A673 (cell line): Measurements from ENCODE around the gene ATG5. TPM values are rescaled to one million over a fixed set of nuclear protein-coding genes. Genes with fewer than 3 reads are reported as not detected.

ENCODE experiments used
- BruUV-seq: library from RNA; stranded (reverse); fragments of 400-500 nt; replicated peaks from 2 replicates; lab custom pipeline; 2021; lab: Mats Ljungman, UMichigan
- CTCF ChIA-PET: fragments of 300-600 bp; sonication (Branson Sonifier 250); formaldehyde crosslinking; loops from one replicate; lab custom pipeline; 2022; ENCODE audit warnings: antibody characterized with exemption; lab: Charles Lee
- POLR2A ChIA-PET: fragments of 300-600 bp; sonication (Branson Sonifier 250); formaldehyde crosslinking; loops from one replicate; lab custom pipeline; 2022; ENCODE audit warnings: antibody characterized with exemption; ENCODE audit not compliant: low non-redundant PET; lab: Charles Lee
- DNase-seq: peaks from one replicate; pipeline ENCODE4 v3.0.0-alpha.2; 2015; ENCODE audit warnings: low spot score
- H3K27ac ChIP-seq: fragments of 200-600 bp; sonication (generic); 2 replicates; pipeline ENCODE4 v1.5.1; 2016; ENCODE audit warnings: mixed run types, low read depth, mild to moderate bottlenecking, mixed read lengths, antibody characterized with exemption, low read length; ENCODE audit not compliant: poor library complexity, severe bottlenecking
- H3K27me3 ChIP-seq: fragments of 200-600 bp; sonication (generic); replicated peaks from 2 replicates; pipeline ENCODE4 v1.6.1; 2017; ENCODE audit warnings: mixed run types, low read depth, mild to moderate bottlenecking, mixed read lengths, antibody characterized with exemption, low read length; ENCODE audit not compliant: insufficient read depth, poor library complexity
- H3K36me3 ChIP-seq: fragments of 200-600 bp; sonication (generic); 2 replicates; pipeline ENCODE4 v1.6.1; 2016; ENCODE audit warnings: mixed run types, mild to moderate bottlenecking, mixed read lengths, antibody characterized with exemption, low read length; ENCODE audit not compliant: insufficient read depth, poor library complexity, severe bottlenecking
- H3K4me1 ChIP-seq: fragments of 200-600 bp; sonication (generic); 2 replicates; pipeline ENCODE4 v1.6.1; 2017; ENCODE audit warnings: mixed run types, mild to moderate bottlenecking, mixed read lengths, antibody characterized with exemption, low read length; ENCODE audit not compliant: insufficient read depth, poor library complexity, severe bottlenecking
- H3K4me3 ChIP-seq: fragments of 200-600 bp; sonication (generic); 2 replicates; pipeline ENCODE4 v1.5.1; 2016; ENCODE audit warnings: low read depth, mixed run types, mild to moderate bottlenecking, mixed read lengths, low read length; ENCODE audit not compliant: poor library complexity, severe bottlenecking
- H3K9me3 ChIP-seq: fragments of 200-600 bp; sonication (generic); 2 replicates; pipeline ENCODE4 v1.6.1; 2016; ENCODE audit warnings: mixed run types, low read depth, mild to moderate bottlenecking, mixed read lengths, antibody characterized with exemption, low read length; ENCODE audit not compliant: poor library complexity, severe bottlenecking
- CTCF ChIP-seq: fragments of 300-800, 200-600 bp; sonication (generic); conservative IDR thresholded peaks from 2 replicates; pipeline ENCODE4 v1.5.1; 2017; ENCODE audit warnings: low read depth, mild to moderate bottlenecking, antibody characterized with exemption, low read length, moderate library complexity, mixed read lengths
- EZH2 ChIP-seq: fragments of 200-600 bp; sonication (generic); IDR thresholded peaks from 2 replicates; pipeline ENCODE4 v1.6.1; 2017; ENCODE audit warnings: borderline replicate concordance, low read depth, mild to moderate bottlenecking, mixed read lengths, antibody characterized with exemption, low read length; ENCODE audit not compliant: poor library complexity, severe bottlenecking
- intact Hi-C: fragments of 100-400 bp; cut with micrococcal nuclease; formaldehyde crosslinking; loops from one replicate; pipeline ENCODE4 v1.10.0; 2022; ENCODE audit not compliant: unreplicated experiment
- total RNA-seq: library from RNA; stranded (reverse); gene quantifications from 2 replicates; pipeline ENCODE4 v1.2.3, GENCODE V29; 2021

Gene ATG5
- total RNA-seq, 1 experiment from 2014 or later: 37.0 TPM

GRCh38 chr6:106186714-106187113 is 138.8 kb downstream of the ATG5 start:
- Histone ChIP-seq H3K4me3 (no peak overlapping the region), H3K36me3 (no peaks in the 10 kb centered on the region), H3K4me1 (no peaks in the 10 kb centered on the region), H3K27ac (no peak overlapping the region), H3K9me3 (no peaks in the 10 kb centered on the region), H3K27me3 (no peaks in the 10 kb centered on the region)
- no peak for DNase-seq
- BruUV-seq: no TSS peak
- TF ChIP-seq CTCF (no peak), EZH2 (no peak)
- ChIA-PET CTCF (no interaction called here), POLR2A (no interaction called here)
- intact Hi-C loops: no loop called here

- CTCF ChIA-PET: no interaction called here
- Histone ChIP-seq H3K4me1 (no peaks in the 10 kb centered on the region), H3K36me3 (no peaks in the 10 kb centered on the region), H3K9me3 (no peaks in the 10 kb centered on the region), H3K27ac (no peak overlapping the region), H3K4me3 (no peak overlapping the region), H3K27me3 (no peaks in the 10 kb centered on the region)
- no peak for TF ChIP-seq EZH2
- TF ChIP-seq CTCF: no peak
- no peak for DNase-seq
- POLR2A ChIA-PET: no interaction called here
- intact Hi-C loops: no loop called here
- BruUV-seq: no TSS peak
These were observed 139.4 kb downstream of the ATG5 start for GRCh38 chr6:106186172-106186571.

- Histone ChIP-seq H3K36me3 (no peaks in the 10 kb centered on the region), H3K9me3 (no peaks in the 10 kb centered on the region), H3K27ac (no peak overlapping the region), H3K4me3 (no peak overlapping the region), H3K4me1 (no peaks in the 10 kb centered on the region), H3K27me3 (no peaks in the 10 kb centered on the region)
- BruUV-seq: no TSS peak
- intact Hi-C loops: no loop called here
- TF ChIP-seq CTCF (no peak), EZH2 (no peak)
- CTCF ChIA-PET: no interaction called here
- no peak for DNase-seq
- POLR2A ChIA-PET: no interaction called here
These were observed 139.9 kb downstream of the ATG5 start for GRCh38 chr6:106185615-106186014.
